IPS-18a (cell line): ENCODE data around the gene CEP63.
A peak's percentile ranks its signal among the peaks of the same experiment; 100 is the strongest.

ENCODE experiments used
- H3K27ac ChIP-seq: one replicate; pipeline ENCODE4 v1.5.1; 2013; ENCODE audit warnings: low read length
- H3K27me3 ChIP-seq: one replicate; pipeline ENCODE4 v1.6.1; 2013; ENCODE audit warnings: mild to moderate bottlenecking, low read length; ENCODE audit not compliant: control insufficient read depth, insufficient read depth
- H3K36me3 ChIP-seq: one replicate; pipeline ENCODE4 v1.6.1; 2013; ENCODE audit warnings: low read depth, low read length; ENCODE audit not compliant: control insufficient read depth
- H3K4me1 ChIP-seq: one replicate; pipeline ENCODE4 v1.6.1; 2013; ENCODE audit warnings: low read depth, low read length; ENCODE audit not compliant: control insufficient read depth
- H3K4me3 ChIP-seq: one replicate; pipeline ENCODE4 v1.5.1; 2013; ENCODE audit warnings: low read length
- H3K9ac ChIP-seq: one replicate; pipeline ENCODE4 v1.6.1; 2013; ENCODE audit warnings: mild to moderate bottlenecking, low read length, moderate library complexity
- H3K9me3 ChIP-seq: one replicate; pipeline ENCODE4 v1.6.1; 2013; ENCODE audit warnings: low read depth, low read length; ENCODE audit not compliant: control insufficient read depth

Gene CEP63

DNA sequence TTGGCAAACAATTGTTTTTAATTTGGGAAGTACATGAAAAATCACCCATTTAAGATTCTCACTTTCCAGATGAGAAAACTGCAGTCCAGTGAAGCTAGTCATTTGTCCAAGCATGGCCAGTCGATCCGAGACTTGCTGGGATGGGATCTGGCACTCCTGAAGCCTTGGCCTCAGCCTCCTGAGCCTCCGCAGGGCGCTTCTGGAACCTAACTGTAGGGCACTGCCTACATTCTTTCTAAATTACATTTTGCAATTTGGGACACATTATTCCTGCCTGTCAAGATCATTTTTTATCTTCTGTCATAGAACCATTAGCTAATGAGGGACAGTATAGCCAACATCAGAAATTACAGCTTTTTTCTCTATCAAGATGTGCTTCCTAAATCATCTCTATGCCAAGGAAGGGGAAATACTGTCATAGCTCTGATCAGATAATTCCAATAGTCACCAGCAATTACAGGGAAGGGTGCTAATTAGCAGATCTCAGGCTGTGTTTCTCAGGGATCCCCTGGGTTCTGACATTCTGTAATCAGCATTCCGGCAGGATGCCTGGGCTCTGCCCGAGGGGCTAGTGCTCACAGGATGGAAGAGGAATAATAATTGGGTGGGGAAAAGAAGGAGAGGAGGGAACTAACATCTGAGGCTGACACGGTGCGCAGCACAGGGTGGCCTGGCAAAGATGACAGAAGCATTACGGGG, 28.3 kb upstream of the CEP63 start:
- H3K36me3 ChIP-seq = no peaks in the 10 kb centered on the region
- H3K4me1 ChIP-seq = peaks cover 11% of the 10 kb centered on the region
- H3K27me3 ChIP-seq = no peaks in the 10 kb centered on the region
- no peak overlapping the region for H3K9ac ChIP-seq
- H3K27ac ChIP-seq = no peak overlapping the region
- no peaks in the 10 kb centered on the region for H3K9me3 ChIP-seq
- no peak overlapping the region for H3K4me3 ChIP-seq

GRCh38 chr3:134458406-134458945, 27.4 kb upstream of the CEP63 start:
- no peak overlapping the region for H3K9ac ChIP-seq

DNA sequence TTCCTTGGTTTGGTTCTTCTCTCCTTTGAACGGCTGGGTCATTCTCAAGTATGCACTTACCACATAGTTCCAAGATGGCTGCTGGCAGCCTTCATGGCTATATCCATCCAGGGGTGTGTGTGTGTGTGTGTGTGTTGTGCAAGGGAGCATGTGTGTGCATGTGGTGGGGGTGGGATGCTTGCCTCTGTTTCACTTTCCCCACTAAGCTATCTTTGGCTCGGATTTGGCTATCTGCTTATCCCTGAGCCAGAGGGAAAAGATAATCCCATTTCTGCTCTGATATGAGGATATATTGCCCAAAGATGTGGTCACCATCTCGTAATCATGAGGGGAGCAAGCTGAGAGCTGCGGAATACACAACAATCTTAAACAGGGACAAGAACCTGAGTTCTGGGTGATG, 26.3 kb upstream of the CEP63 start:
- Histone ChIP-seq H3K27me3 (no peaks in the 10 kb centered on the region), H3K27ac (no peak overlapping the region), H3K4me3 (no peak overlapping the region), H3K36me3 (no peaks in the 10 kb centered on the region), H3K9me3 (no peaks in the 10 kb centered on the region), H3K4me1 (peaks cover 24% of the 10 kb centered on the region), H3K9ac (no peak overlapping the region)

More at GRCh38 chr3:134458406-134458945, 27.4 kb upstream of the CEP63 start:
- H3K27ac ChIP-seq = no peak overlapping the region
- no peaks in the 10 kb centered on the region for H3K27me3 ChIP-seq
- H3K4me1 ChIP-seq = peaks cover 13% of the 10 kb centered on the region
- H3K36me3 ChIP-seq = no peaks in the 10 kb centered on the region
- no peaks in the 10 kb centered on the region for H3K9me3 ChIP-seq
- H3K4me3 ChIP-seq = no peak overlapping the region

DNA sequence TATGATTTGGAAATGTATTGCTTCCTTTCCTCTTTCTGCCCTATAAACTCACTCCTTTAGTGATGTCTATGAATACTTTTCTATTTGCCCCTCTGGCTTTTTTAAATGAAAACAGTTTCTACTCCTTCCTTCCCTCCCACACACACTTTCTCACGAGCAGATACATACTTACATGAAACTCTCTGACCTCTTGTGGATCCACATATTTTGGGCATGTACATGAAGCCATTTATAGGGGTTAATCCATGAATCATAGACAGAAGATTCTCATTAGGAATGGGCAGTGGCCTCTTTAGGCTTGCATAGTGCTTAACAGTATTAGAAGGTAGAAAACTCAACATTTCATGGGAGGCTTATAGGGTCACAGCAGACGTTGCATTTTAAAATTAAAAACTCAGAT, 24.9 kb upstream of the CEP63 start:
- Histone ChIP-seq H3K9ac (no peak overlapping the region), H3K36me3 (no peaks in the 10 kb centered on the region), H3K4me1 (peaks cover 27% of the 10 kb centered on the region), H3K27me3 (no peaks in the 10 kb centered on the region), H3K9me3 (no peaks in the 10 kb centered on the region), H3K27ac (no peak overlapping the region), H3K4me3 (no peak overlapping the region)

DNA sequence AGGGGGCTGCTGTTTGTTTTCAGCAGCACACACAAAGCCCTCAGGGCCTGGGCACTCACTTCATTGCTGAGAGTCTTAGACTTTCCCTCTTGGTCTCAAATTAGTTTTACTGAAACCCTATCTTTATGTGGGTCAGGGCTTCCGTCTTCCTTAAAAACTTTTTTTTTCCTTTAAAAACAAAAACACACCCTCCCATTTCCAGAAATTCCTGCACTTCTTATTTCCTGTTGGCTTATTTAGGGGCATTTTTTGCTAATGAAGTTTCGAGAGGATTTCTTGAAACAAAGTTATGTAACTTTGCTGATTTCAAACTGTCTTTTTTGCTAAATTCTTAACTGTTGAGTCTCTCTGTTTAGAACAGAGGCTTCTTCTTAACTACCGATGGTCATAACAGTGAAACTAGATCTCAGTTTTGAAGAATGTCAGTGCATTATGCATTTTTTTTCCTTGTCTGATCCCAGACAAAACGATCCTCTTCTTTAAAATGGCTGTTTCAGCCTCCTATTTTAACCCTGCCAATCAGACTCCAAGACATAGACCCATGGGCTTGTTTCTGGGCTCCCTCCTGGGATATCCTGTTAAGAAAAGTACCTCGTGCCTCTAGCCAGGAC, 23.4 kb upstream of the CEP63 start:
- H3K27ac ChIP-seq = peak overlapping the region; percentile 19
- H3K9ac ChIP-seq = peak overlapping the region; percentile 42

DNA sequence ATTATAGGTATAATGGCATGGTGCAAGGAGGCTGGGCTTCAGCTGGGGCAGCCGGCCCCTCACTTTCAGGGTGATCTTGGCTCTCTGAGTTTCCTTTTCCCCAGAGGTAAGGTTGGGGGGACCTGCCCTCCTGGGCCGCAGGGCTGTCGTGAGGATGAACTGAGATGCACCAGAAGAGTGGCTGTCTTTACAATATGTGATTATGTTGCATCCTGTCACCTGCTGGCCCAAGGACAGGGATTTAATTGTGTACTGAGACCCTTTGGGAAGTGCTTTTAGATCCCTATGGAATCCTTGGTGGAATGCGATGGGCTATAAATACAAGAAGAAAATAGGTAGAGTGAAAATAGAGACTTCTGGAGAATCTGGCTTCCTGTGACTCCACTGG, 22.2 kb upstream of the CEP63 start:
- peak overlapping the region; percentile 44 for H3K4me3 ChIP-seq
- H3K36me3 ChIP-seq = no peaks in the 10 kb centered on the region
- H3K27me3 ChIP-seq = no peaks in the 10 kb centered on the region
- H3K9me3 ChIP-seq = no peaks in the 10 kb centered on the region
- H3K27ac ChIP-seq = peak overlapping the region; percentile 81
- H3K9ac ChIP-seq = peak overlapping the region; percentile 81
- peaks cover 27% of the 10 kb centered on the region for H3K4me1 ChIP-seq

More for the DNA sequence above, 23.4 kb upstream of the CEP63 start:
- Histone ChIP-seq H3K36me3 (no peaks in the 10 kb centered on the region), H3K9me3 (no peaks in the 10 kb centered on the region), H3K4me3 (no peak overlapping the region), H3K27me3 (no peaks in the 10 kb centered on the region), H3K4me1 (peaks cover 27% of the 10 kb centered on the region)

GRCh38 chr3:134464064-134464688, 21.7 kb upstream of the CEP63 start:
- Histone ChIP-seq H3K4me1 (peaks cover 27% of the 10 kb centered on the region), H3K27me3 (no peaks in the 10 kb centered on the region), H3K27ac (peak overlapping the region; percentile 91), H3K4me3 (peak overlapping the region; percentile 44), H3K9ac (peak overlapping the region; percentile 81), H3K36me3 (no peaks in the 10 kb centered on the region), H3K9me3 (no peaks in the 10 kb centered on the region)

- Histone ChIP-seq H3K4me1 (peaks cover 27% of the 10 kb centered on the region), H3K36me3 (no peaks in the 10 kb centered on the region), H3K27ac (peak overlapping the region; percentile 91), H3K4me3 (peak overlapping the region; percentile 44), H3K27me3 (no peaks in the 10 kb centered on the region), H3K9ac (peak overlapping the region; percentile 81), H3K9me3 (no peaks in the 10 kb centered on the region)
These were observed 21.0 kb upstream of the CEP63 start for GRCh38 chr3:134464689-134465365.

DNA sequence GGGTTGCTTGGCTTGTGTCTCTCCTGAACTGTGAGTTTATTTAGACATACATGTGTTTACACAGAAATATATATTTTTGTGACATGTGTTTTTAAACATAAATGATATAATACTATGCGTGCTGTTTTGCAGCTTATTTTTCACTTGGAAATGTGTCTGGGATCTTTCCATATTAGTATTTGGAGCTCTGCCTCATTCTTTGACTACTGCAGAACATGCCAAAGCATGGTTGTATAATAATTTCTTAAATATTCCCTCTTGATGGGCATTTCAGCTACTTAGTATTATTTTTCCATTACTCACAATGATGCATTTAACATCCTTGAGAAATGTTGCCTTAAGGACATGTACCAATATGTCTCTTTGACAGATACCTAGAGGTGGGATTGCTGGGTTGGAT, 19.5 kb upstream of the CEP63 start:
- no peaks in the 10 kb centered on the region for H3K9me3 ChIP-seq
- H3K27ac ChIP-seq = no peak overlapping the region
- H3K4me1 ChIP-seq = peaks cover 27% of the 10 kb centered on the region
- no peak overlapping the region for H3K9ac ChIP-seq
- no peaks in the 10 kb centered on the region for H3K27me3 ChIP-seq
- H3K4me3 ChIP-seq = no peak overlapping the region
- no peaks in the 10 kb centered on the region for H3K36me3 ChIP-seq

DNA sequence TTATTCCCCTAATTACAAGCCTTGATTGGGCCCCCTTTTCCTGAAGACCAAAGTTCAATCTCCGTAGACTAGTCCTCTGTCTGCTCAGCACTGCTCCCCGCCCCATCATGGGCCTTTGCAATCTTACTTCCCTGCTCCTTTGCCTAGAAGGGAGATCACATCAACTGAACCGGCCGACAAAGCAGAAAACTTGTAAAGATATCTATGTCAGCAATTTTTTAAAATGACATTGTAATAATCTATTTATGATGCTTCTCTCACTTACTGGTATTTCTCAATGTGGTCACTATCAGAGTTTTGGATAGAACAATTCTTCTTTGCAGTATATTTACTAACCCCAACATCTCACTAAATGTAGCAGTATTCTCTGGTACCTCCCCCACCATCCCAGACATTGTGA, 17.3 kb upstream of the CEP63 start:
- no peak overlapping the region for H3K4me3 ChIP-seq
- no peaks in the 10 kb centered on the region for H3K36me3 ChIP-seq
- no peak overlapping the region for H3K9ac ChIP-seq
- H3K9me3 ChIP-seq = no peaks in the 10 kb centered on the region
- no peaks in the 10 kb centered on the region for H3K27me3 ChIP-seq
- H3K4me1 ChIP-seq = peaks cover 13% of the 10 kb centered on the region
- H3K27ac ChIP-seq = no peak overlapping the region

- no peaks in the 10 kb centered on the region for H3K4me1 ChIP-seq
- no peaks in the 10 kb centered on the region for H3K9me3 ChIP-seq
- H3K27ac ChIP-seq = no peak overlapping the region
- H3K9ac ChIP-seq = no peak overlapping the region
- H3K27me3 ChIP-seq = no peaks in the 10 kb centered on the region
- no peaks in the 10 kb centered on the region for H3K36me3 ChIP-seq
- H3K4me3 ChIP-seq = no peak overlapping the region
These were observed 14.2 kb upstream of the CEP63 start for GRCh38 chr3:134471521-134472193.
